GM19372 (cell line): Measurements from ENCODE around the gene ELL3.

Source experiments
- ATAC-seq: cut with Tn5 transposase; IDR thresholded peaks from one replicate; pipeline ENCODE4 v1.9.1; 2021; ENCODE audit warnings: mild to moderate bottlenecking, low read depth, moderate library complexity; ENCODE audit not compliant: unreplicated experiment

ELL3 gene

GRCh38 chr15:43792761-43793476 is 16.2 kb upstream of the ELL3 start:
- no peak for ATAC-seq

- ATAC-seq = peak; percentile 95
Measured at GRCh38 chr15:43791993-43792760, 15.4 kb upstream of the ELL3 start, which contains the start of gene SERF2. Gene SERF2 (plus strand): TSS chr15:43792320. CDS start chr15:43792377, 57 bp downstream.

- ATAC-seq = no peak
Measured at GRCh38 chr15:43789409-43789808, 12.6 kb upstream of the ELL3 start.

- ATAC-seq = no peak
Measured at GRCh38 chr15:43779016-43779415, 2.2 kb upstream of the ELL3 start.

GRCh38 chr15:43777267-43777914 is 625 bp upstream of the ELL3 start:
- ATAC-seq = peak; percentile 48

- ATAC-seq = peak; percentile 62
Measured at GRCh38 chr15:43776101-43776717, 557 bp downstream of the ELL3 start.

GRCh38 chr15:43775411-43775965 is 1.3 kb downstream of the ELL3 start:
- no peak for ATAC-seq

DNA sequence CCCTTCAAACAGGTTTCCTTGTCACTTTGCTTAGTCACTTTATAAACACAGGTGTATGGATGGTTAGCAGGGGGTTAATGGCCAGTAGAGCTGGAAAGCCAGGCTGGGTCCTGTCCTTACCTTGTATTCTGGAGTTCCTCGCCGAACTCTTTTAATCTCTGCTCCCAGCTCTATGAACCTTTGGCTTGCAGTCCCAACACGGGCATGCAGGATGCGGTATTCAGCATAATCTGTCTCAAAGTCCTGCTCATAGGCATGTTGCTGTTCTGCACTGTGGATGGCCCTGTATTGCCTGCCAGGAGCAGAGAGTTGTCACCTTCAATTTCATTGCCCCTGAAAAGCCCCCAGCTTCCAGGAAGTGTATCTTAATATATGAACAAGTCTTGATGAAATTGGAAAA is 2.7 kb downstream of the ELL3 start:
- ATAC-seq = no peak

DNA sequence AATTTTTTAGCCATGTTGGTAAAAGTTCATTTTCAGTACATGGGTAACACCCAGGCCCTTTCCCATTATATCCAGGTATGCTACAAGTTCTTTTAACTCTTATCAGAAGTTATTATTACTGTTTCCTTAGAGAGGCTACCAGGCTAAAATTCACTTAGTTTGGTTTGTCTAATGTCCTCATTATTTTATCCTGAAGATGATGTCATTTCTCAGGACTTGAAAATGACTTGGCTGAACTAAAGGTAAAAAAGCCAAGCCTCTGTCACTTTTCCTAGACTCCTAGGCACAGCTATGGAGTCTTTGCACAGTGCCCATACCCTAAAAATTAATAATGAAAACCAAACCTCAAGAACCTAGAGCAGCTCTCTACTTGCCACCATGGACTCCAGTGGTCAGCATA is 4.1 kb downstream of the ELL3 start:
- ATAC-seq = no peak

GRCh38 chr15:43771816-43772215 is 5.0 kb downstream of the ELL3 start:
- no peak for ATAC-seq

GRCh38 chr15:43769584-43770228 is 7.1 kb downstream of the ELL3 start:
- ATAC-seq = no peak

- ATAC-seq = no peak
Measured at GRCh38 chr15:43763819-43764446, 12.8 kb downstream of the ELL3 start.

DNA sequence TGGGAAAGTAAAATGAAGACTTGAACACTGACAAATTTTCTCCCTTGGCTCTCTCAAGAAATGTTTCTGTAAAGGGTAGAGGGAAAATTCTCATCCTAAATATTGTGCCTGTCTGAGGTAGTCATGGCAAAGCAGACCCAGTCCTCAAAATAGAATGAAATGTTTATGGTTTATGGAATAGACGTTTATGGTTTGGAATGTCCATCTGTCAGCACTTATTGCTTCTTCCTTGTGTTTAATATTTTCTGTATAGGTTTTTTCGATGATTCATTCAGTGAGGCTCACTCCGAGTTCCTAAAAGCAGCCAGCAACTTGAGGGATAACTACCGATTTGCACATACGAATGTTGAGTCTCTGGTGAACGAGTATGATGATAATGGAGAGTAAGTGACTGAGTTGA is 13.9 kb downstream of the ELL3 start:
- ATAC-seq = no peak

GRCh38 chr15:43751885-43752284 is 24.9 kb downstream of the ELL3 start:
- no peak for ATAC-seq

GRCh38 chr15:43749690-43750345 is 26.9 kb downstream of the ELL3 start:
- ATAC-seq = peak; percentile 37

- no peak for ATAC-seq
Measured at GRCh38 chr15:43748376-43748775, 28.4 kb downstream of the ELL3 start.

- ATAC-seq = peak; percentile 8
Measured at GRCh38 chr15:43746903-43747309, 29.9 kb downstream of the ELL3 start.

DNA sequence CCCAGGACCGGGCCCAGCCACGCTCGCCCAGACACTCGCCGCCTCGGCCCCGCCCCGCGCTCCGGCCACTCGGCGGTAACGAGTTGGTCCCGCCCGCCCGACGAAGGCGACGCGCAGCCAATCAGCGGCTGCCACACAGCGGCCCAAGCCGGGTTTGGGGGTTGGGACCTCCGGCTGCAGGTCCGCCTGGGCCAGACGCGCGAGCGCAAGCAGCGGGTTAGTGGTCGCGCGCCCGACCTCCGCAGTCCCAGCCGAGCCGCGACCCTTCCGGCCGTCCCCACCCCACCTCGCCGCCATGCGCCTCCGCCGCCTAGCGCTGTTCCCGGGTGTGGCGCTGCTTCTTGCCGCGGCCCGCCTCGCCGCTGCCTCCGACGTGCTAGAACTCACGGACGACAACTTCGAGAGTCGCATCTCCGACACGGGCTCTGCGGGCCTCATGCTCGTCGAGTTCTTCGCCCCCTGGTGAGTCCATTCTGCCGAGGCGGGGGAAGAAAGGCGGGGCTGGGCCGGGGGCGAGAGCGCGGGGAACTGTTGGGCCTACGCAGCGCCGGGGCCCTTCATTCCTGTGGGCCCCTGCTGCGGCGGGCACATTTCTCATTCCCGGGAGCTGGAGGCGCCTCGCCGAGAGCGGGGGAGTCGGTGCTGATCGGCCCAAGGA is 30.4 kb downstream of the ELL3 start, which contains the start of gene PDIA3:
Gene PDIA3 (plus strand): TSS at position 194 of the 658 bp plus-strand sequence. CDS start 102 bp downstream, at position 296.
- peak; percentile 70 for ATAC-seq
